NCI-H226 (cell line): ENCODE data around the gene PAPPA.

Experiments used
- DNase-seq: peaks from one replicate; pipeline ENCODE4 v3.0.0-alpha.2; 2015

Gene PAPPA

GRCh38 chr9:116390303-116391228, 237.0 kb downstream of the PAPPA start:
- DNase-seq: peak; percentile 9

- DNase-seq: peak; percentile 58
These were observed 237.8 kb downstream of the PAPPA start for GRCh38 chr9:116391306-116391900.

- DNase-seq: no peak
These were observed 239.6 kb downstream of the PAPPA start for GRCh38 chr9:116393198-116393597.

- no peak for DNase-seq
These were observed 240.5 kb downstream of the PAPPA start for GRCh38 chr9:116394070-116394469.

GRCh38 chr9:116394894-116395698, 241.5 kb downstream of the PAPPA start:
- DNase-seq: no peak

GRCh38 chr9:116395699-116396037, 242.1 kb downstream of the PAPPA start:
- DNase-seq: no peak

GRCh38 chr9:116403171-116403570, 249.6 kb downstream of the PAPPA start:
- no peak for DNase-seq

GRCh38 chr9:116404228-116404627, 250.6 kb downstream of the PAPPA start:
- DNase-seq: no peak

- no peak for DNase-seq
These were observed 251.7 kb downstream of the PAPPA start for GRCh38 chr9:116405321-116405720.

- no peak for DNase-seq
These were observed 252.9 kb downstream of the PAPPA start for GRCh38 chr9:116406469-116406868.

- no peak for DNase-seq
These were observed 255.5 kb downstream of the PAPPA start for GRCh38 chr9:116409129-116409528.

- no peak for DNase-seq
These were observed 256.0 kb downstream of the PAPPA start for GRCh38 chr9:116409638-116410037.

GRCh38 chr9:116411506-116411905, 257.9 kb downstream of the PAPPA start:
- DNase-seq: no peak

- no peak for DNase-seq
These were observed 260.8 kb downstream of the PAPPA start for GRCh38 chr9:116414374-116414773.

- no peak for DNase-seq
These were observed 262.8 kb downstream of the PAPPA start for GRCh38 chr9:116416421-116416820.

GRCh38 chr9:116417464-116417863, 263.9 kb downstream of the PAPPA start:
- peak; percentile 11 for DNase-seq

- DNase-seq: no peak
These were observed 265.6 kb downstream of the PAPPA start for GRCh38 chr9:116419181-116419580.

- DNase-seq: peak; percentile 48
These were observed 267.5 kb downstream of the PAPPA start for GRCh38 chr9:116420993-116421538.

- no peak for DNase-seq
These were observed 268.8 kb downstream of the PAPPA start for GRCh38 chr9:116422119-116422979.

- DNase-seq: no peak
These were observed 269.6 kb downstream of the PAPPA start for GRCh38 chr9:116423149-116423548.

- DNase-seq: no peak
These were observed 271.7 kb downstream of the PAPPA start for GRCh38 chr9:116425244-116425643.

GRCh38 chr9:116430849-116431248, 277.3 kb downstream of the PAPPA start:
- no peak for DNase-seq
